HG02943 (cell line): ENCODE measurements around the gene MYO5B.

Source experiments
- ATAC-seq: cut with Tn5 transposase; IDR thresholded peaks from one replicate; pipeline ENCODE4 v1.9.1; 2021; ENCODE audit warnings: mild to moderate bottlenecking, low read depth, moderate library complexity; ENCODE audit not compliant: unreplicated experiment

The MYO5B gene

GRCh38 chr18:50076277-50076676, 118.7 kb downstream of the MYO5B start:
- no peak for ATAC-seq

DNA sequence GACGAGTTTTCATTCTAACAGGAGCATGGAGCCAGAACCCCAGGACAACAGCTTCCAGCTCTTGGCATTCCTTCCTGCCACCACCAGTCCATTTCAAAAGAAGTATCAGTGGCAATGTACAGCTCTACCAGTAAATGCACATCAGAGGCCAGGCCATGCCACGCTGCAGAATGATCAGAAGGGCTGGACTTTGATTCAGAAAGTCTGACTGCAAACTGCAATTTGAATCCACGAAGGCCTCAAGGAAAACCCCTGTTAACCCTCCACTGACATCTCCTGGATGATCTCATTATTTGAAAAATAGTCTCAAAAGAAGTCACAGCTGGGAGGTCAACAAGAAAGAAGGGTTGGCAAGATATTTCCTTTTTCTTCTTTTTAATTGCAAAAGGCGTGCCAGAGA, 119.2 kb downstream of the MYO5B start:
- no peak for ATAC-seq

DNA sequence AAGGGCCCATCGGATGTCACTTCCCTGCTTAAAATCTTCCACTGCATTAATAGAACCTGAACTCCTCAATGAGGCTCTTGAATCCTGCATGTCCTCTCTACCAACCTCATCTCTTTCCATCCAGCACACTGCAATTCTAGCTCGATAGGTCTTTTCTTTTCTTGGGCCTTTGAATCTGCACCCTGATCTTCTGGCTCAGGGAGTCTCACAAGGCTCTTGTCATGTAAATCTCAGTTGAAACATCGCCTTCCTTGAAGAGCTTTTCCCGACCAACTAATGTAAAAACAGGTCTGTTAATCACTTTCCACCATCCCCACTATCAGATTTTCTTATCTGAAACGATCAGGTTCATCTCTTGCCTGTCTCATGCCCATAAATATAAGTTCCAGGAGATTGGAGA, 120.5 kb downstream of the MYO5B start:
- no peak for ATAC-seq

- ATAC-seq, result no peak
Observed at GRCh38 chr18:50073319-50073718, 121.6 kb downstream of the MYO5B start.

- ATAC-seq, result no peak
Observed at GRCh38 chr18:50072146-50072545, 122.8 kb downstream of the MYO5B start.

DNA sequence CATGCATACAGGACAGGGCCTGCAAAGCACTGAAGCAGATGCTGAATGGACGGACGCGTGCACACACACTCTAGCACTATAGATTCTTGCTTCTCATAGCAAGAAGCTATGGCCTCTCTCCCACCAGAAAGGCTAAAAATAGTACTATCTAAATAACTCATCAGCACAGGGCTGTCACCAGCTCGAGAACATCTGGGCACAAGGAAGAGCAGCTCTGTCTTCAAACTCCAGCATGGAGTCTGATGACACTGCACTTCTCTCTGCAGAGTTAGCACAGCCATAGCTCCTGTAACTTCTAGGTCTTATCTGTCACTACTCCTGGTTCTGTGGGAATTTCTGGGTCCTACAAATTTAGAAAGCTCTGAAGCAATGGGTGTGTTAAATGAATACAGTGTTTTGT, 123.5 kb downstream of the MYO5B start:
- ATAC-seq, result no peak

DNA sequence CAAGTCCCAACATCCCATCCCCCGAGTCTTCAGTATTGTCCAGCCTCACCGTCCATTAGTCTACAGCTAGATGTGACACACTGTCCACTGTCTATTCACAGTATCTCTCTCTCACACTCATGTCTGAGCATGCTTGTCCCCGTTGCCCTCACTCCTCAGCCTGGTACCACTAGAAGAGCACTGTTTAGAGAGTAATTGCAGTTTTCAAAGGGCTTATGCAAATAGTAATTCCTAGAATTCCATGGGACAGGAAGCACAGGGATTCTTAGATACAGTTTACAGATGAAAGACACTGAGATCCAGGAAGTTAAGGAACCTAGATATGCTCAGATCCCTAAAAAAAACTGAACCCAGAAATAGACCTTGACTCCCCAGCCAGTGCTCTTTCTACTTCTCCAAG, 125.5 kb downstream of the MYO5B start:
- ATAC-seq, result no peak

DNA sequence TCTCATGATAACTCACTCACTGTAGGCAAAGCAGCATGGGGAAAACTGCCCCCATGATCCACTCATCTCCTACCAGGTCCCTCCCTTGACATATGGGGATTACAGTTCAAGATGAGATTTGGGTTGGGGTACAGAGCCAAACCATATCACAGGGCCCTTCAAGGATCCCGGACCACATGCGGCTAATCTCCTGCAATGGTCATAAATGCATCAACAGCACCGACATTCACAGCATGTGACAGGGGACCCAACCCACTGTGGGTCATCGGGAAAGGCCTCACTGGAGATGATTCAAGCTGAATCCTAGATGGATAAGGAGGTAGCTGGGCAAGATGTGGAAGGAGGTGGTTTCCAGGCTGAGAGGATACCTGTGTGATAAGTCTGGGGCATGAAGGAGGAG, 129.4 kb downstream of the MYO5B start:
- no peak for ATAC-seq

GRCh38 chr18:50065039-50065438, 129.9 kb downstream of the MYO5B start:
- ATAC-seq, result no peak

- ATAC-seq, result no peak
Observed at GRCh38 chr18:50061876-50062517, 132.9 kb downstream of the MYO5B start.

DNA sequence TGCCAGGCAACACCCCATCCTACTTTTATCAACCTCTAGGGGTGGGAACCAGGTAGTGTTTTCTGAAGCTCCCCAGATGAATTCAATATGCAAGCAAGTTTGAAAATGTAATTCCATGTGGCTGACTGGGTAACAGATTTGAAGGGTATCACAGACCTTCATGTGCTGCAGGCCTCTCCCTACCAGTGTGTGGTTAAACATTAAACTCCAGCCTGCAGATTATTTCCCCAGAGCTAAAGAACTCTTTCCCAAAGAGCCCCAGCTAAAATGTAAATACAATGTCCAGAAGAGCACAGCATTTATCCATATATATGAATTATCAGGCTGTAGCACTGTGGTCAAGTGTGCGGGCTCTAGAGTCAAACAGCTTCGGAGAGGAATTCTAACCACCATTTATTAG, 134.1 kb downstream of the MYO5B start:
- ATAC-seq, result no peak

- ATAC-seq, result no peak
Observed at GRCh38 chr18:50058731-50059130, 136.2 kb downstream of the MYO5B start.

GRCh38 chr18:50057009-50057408, 137.9 kb downstream of the MYO5B start:
- ATAC-seq, result no peak

GRCh38 chr18:50056185-50056584, 138.8 kb downstream of the MYO5B start:
- no peak for ATAC-seq

DNA sequence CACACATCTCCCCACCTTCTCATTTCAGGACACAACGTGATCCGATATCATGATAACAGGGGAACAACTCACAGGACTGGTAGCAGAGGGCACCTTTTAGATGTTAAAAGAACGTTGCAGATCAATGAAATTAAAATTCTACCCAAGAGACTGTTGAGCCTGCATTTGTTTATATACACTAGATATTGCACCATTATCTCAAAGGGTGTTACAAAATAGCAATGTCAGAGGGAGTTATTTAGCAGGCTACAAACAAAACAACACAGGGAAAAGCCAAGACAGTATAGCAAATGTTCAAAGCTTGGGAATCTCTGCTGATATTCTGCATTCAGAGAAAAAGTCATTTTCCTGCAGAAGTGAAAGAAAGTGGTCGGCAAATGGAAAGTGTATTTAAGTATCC, 139.5 kb downstream of the MYO5B start:
- no peak for ATAC-seq

DNA sequence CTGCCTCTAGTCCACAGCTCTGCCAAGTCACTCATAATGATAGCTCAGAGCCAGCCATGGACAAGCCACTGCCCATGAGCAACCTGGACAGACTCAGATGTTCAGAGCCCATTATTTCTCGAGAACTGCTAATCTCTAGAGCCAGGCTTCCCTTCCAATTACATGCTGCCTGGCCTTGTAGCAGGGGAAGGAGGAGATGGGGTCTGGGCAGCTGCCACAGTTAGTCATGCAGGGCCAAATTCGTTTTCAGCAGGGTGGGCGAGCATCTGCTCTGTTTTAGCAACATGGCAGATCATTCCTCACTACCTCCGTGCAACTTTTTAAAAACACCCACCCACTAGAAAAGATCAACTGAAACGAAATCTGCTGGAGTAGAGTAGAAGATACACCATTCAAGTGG, 141.8 kb downstream of the MYO5B start:
- no peak for ATAC-seq

- ATAC-seq, result no peak
Observed at GRCh38 chr18:50051288-50051687, 143.7 kb downstream of the MYO5B start.

- ATAC-seq, result no peak
Observed at GRCh38 chr18:50045126-50045525, 149.8 kb downstream of the MYO5B start.

- no peak for ATAC-seq
Observed at GRCh38 chr18:50044402-50044801, 150.5 kb downstream of the MYO5B start.

GRCh38 chr18:50042611-50043010, 152.3 kb downstream of the MYO5B start:
- no peak for ATAC-seq

DNA sequence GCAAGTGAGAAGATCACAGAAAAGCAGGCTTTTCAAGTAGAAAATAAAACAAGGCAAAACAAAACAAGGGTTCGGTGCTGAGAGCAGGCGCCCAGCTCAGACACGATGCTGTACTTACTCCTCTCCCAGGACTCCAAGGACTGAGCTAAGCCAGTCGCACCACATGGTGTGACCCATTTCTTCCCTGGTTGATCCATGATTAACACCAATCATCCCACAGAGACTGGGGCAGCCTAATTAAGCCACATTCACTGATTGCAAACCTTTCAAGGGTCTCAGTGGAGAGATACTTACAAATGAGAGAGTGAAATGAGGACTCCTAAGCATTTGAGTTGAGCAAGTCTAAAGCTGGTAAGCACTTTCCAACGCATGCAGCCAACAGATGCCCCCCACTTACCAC, 155.2 kb downstream of the MYO5B start:
- ATAC-seq, result no peak

DNA sequence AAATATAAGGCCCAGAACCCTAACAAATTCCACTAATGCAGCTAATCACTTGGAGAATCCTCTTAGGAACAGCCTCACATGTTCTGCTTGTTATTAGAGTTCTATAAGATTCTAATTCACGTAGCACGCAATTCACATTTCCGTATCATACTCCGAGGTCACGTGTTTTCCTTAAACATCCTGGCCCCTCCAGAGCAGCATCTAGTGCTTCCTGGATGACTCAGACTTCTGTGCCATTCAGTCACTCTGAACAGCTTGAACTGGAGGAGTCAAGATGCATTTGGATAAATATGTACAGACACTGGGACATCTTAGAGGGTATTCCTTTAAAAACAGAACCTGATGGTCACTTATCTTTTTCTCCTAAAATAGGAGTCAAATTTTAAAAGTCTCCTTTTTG, 156.5 kb downstream of the MYO5B start:
- ATAC-seq, result no peak

- no peak for ATAC-seq
Observed at GRCh38 chr18:50034029-50034428, 160.9 kb downstream of the MYO5B start.
